HFFc6 (cell line): Measurements from ENCODE around the gene OR51E1. TPM values are rescaled to one million over a fixed set of nuclear protein-coding genes. Genes with fewer than 3 reads are reported as not detected.

Experiments
- DNase-seq: peaks from one replicate; pipeline ENCODE4 v3.0.0-alpha.2; 2018
- H3K27ac Mint-ChIP-seq: 2 replicates; pipeline ENCODE4 v1.8.0; 2020; ENCODE audit warnings: mild to moderate bottlenecking, mixed read lengths
- H3K27me3 Mint-ChIP-seq: 2 replicates; pipeline ENCODE4 v1.8.0; 2021; ENCODE audit warnings: mild to moderate bottlenecking, moderate library complexity, mixed read lengths; ENCODE audit not compliant: insufficient read depth
- H3K36me3 Mint-ChIP-seq: 2 replicates; pipeline ENCODE4 v1.8.0; 2021; ENCODE audit warnings: low read depth, mixed read lengths
- H3K4me1 Mint-ChIP-seq: 2 replicates; pipeline ENCODE4 v1.8.0; 2020; ENCODE audit warnings: low read depth, mixed read lengths
- H3K4me3 Mint-ChIP-seq: 2 replicates; pipeline ENCODE4 v1.8.0; 2020; ENCODE audit warnings: mild to moderate bottlenecking, moderate library complexity, mixed read lengths
- H3K9me3 Mint-ChIP-seq: 2 replicates; pipeline ENCODE4 v1.8.0; 2020; ENCODE audit warnings: mild to moderate bottlenecking, mixed read lengths
- CTCF ChIP-seq: fragments of 200-600 bp; sonication (generic); IDR thresholded peaks from 2 replicates; pipeline ENCODE4 v1.5.0; 2021; ENCODE audit warnings: antibody characterized with exemption, mild to moderate bottlenecking
- total RNA-seq, 6 experiments: library from RNA; stranded (reverse); fragmentation: NEBNext Ultra II Directional; extraction: Animal tissue kit (Norgen Biotek cat#: 25700); gene quantifications; 2 replicates in 1 of 6; 3 replicates in 5 of 6; pipeline ENCODE4 v1.2.3, GENCODE V29; 2021

OR51E1 gene
- total RNA-seq, 6 experiments from 2014 or later, result not detected

DNA sequence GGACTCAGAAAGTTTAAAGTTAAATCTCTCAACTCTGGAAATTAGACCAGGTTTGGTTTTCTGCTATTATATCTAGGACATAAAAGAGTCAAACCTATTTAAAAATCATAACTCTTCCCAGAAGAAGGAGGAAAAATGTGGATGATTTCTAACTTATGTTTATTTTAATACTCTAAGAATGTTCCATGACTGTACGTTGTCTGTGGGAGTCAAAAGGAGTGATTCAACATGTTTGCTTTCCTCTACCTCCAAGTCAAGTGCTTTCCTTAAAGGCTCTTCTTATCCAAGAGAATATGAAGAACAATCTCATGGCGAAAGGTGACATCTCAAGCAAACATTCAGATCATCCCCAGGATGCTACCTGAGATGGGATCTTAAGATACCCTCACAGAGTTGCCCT is 21.6 kb downstream of the OR51E1 start:
- Mint-ChIP-seq H3K4me3 (no peak overlapping the region), H3K36me3 (no peaks in the 10 kb centered on the region), H3K27me3 (peaks cover 3% of the 10 kb centered on the region), H3K4me1 (no peaks in the 10 kb centered on the region), H3K27ac (no peak overlapping the region), H3K9me3 (peaks cover 20% of the 10 kb centered on the region)
- no peak for DNase-seq
- TF ChIP-seq CTCF, result no peak

DNA sequence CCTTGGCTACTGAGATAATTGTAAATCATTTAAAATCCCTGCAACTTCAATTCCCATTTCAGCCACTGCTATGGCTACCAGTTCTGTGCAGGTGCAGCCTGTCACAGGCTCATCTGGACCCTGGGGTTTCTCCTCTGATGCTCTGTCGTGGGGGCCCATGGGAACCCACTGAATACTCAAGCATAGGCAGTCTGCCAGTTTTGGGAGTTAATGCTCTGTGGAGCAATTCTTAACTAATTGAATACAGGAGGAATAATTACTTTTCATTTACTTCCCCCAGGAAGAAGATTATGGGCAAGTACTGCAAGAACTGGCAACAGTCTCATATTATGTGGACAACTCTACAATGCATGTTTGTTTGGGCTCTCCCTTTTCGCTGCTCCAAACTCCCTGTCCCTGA is 28.0 kb downstream of the OR51E1 start:
- TF ChIP-seq CTCF, result no peak
- peaks cover 20% of the 10 kb centered on the region for H3K9me3 Mint-ChIP-seq
- H3K27ac Mint-ChIP-seq, result no peak overlapping the region
- DNase-seq, result no peak
- H3K4me1 Mint-ChIP-seq, result no peaks in the 10 kb centered on the region
- H3K27me3 Mint-ChIP-seq, result no peaks in the 10 kb centered on the region
- H3K36me3 Mint-ChIP-seq, result no peaks in the 10 kb centered on the region
- H3K4me3 Mint-ChIP-seq, result no peak overlapping the region

DNA sequence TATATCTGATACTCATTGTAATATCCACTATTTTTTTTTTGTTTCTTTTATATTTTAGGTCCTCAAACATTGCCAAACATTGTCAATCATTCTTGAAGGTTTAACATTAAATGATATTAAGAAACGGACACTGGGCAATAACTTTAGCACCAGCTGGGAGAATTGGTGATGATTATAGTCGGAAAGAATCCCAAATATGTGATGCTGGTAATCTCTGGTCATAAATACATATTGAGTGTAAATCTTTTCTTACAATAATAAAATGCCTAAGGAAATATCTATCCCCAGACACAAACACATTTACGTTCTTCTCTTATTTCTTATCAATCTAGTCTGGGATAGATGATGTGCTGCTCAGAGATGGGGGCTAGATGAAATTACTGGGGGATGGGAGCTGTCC is 28.7 kb downstream of the OR51E1 start:
- H3K4me1 Mint-ChIP-seq, result no peaks in the 10 kb centered on the region
- no peak for DNase-seq
- H3K27ac Mint-ChIP-seq, result no peak overlapping the region
- peaks cover 16% of the 10 kb centered on the region for H3K9me3 Mint-ChIP-seq
- TF ChIP-seq CTCF, result no peak
- H3K27me3 Mint-ChIP-seq, result 0 out of 2 replicates have a peak, but pooled peaks cover 2% of the 10 kb centered on the region
- H3K4me3 Mint-ChIP-seq, result no peak overlapping the region
- H3K36me3 Mint-ChIP-seq, result no peaks in the 10 kb centered on the region

- DNase-seq, result no peak
- no peak for TF ChIP-seq CTCF
- Mint-ChIP-seq H3K4me1 (no peaks in the 10 kb centered on the region), H3K4me3 (no peak overlapping the region), H3K27me3 (0 out of 2 replicates have a peak, but pooled peaks cover 2% of the 10 kb centered on the region), H3K27ac (no peak overlapping the region), H3K36me3 (no peaks in the 10 kb centered on the region), H3K9me3 (peaks cover 14% of the 10 kb centered on the region)
Observed at GRCh38 chr11:4673781-4674180, 30.0 kb downstream of the OR51E1 start.

DNA sequence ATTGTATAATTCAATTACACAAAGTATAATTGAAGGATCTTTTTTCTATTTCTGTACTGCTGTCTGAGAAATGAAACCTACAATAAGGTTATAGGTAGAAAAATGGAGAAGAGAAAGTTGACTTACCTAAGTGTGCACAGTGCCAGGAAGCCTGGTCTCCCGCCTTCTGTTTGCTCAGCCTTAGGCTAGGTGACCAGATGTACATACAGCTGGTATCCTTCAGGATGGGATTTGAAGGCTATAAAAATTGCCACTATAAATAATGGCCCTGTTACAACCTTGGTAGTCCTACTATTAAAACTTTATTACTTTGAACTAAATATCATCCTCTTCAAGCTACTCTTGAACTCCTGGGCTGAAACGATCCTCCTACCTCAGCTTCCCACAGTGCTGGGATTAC is 34.2 kb downstream of the OR51E1 start:
- Mint-ChIP-seq H3K4me3 (no peak overlapping the region), H3K36me3 (no peaks in the 10 kb centered on the region), H3K27me3 (0 out of 2 replicates have a peak, but pooled peaks cover 2% of the 10 kb centered on the region), H3K9me3 (peaks cover 26% of the 10 kb centered on the region), H3K4me1 (no peaks in the 10 kb centered on the region), H3K27ac (no peak overlapping the region)
- TF ChIP-seq CTCF, result no peak
- DNase-seq, result no peak

DNA sequence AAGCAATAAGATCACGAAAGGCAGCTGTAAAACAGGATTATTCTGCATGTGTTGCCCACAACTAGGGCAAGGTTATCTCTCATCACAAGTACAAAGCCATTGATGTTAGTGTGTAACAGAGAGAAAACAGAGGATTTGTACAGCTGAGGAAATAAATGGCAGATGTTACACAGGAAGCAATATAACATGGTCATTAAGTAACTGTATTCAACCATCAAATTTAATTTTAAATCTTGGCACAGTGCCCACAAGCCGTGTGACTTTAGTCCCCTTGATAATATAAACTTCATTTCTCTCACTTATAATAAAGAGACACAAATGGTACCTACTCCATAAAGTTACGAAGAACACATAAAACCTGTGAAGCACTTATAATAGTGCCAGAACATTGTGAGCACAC is 36.6 kb downstream of the OR51E1 start:
- Mint-ChIP-seq H3K27ac (no peak overlapping the region), H3K27me3 (0 out of 2 replicates have a peak, but pooled peaks cover 2% of the 10 kb centered on the region), H3K4me1 (no peaks in the 10 kb centered on the region), H3K36me3 (no peaks in the 10 kb centered on the region), H3K4me3 (no peak overlapping the region), H3K9me3 (peaks cover 22% of the 10 kb centered on the region)
- TF ChIP-seq CTCF, result no peak
- DNase-seq, result no peak
